ENCODE data around the gene NEU1. TPM values are rescaled to one million over a fixed set of nuclear protein-coding genes. Genes with fewer than 3 reads are reported as not detected.

Gene NEU1
- total RNA-seq, 1 experiment from 2014 or later, result 15.1 TPM

GRCh38 chr6:31865205-31866118, 2.8 kb upstream of the NEU1 start:
- H2AFZ ChIP-seq (ENCODE audit: low read depth, low read length, poor library complexity, severe bottlenecking), result no peak overlapping the region
- no peak for ATAC-seq
- intact Hi-C loops (cut with micrococcal nuclease), result no loop called here

More at GRCh38 chr6:31865205-31866118, 2.8 kb upstream of the NEU1 start:
- peak overlapping the region; percentile 95; the same call in 1 of the 2 replicates for H3K4me2 ChIP-seq (ENCODE audit: low read length)
- ChIA-PET RAD21 (ENCODE audit: low non-redundant PET in 1 of 2, low total read pairs in 2 of 2, uncharacterized antibody in 2 of 2, unreplicated experiment in 2 of 2) (no interaction called here), CTCF (no interaction called here), POLR2A (no interaction called here)
- DNase-seq (ENCODE audit: low read depth, low spot score), result no peak
- H3K36me3 ChIP-seq (ENCODE audit: control insufficient read depth in 1 of 2, insufficient read depth in 2 of 2, low read length in 2 of 2), result no peaks in the 10 kb centered on the region
- TF ChIP-seq POLR2AphosphoS5 (IDR thresholded peaks at IDR 0.05; ENCODE audit: low read depth, low read length) (no peak), MAX (IDR thresholded peaks at IDR 0.05) (no peak), EZH2 (IDR thresholded peaks at IDR 0.05) (no peak), SRF (IDR thresholded peaks at IDR 0.05; ENCODE audit: low read depth) (no peak), CBX3 (IDR thresholded peaks at IDR 0.05; ENCODE audit: low read depth) (no peak), ZFX (IDR thresholded peaks at IDR 0.05) (no peak), YY1 (IDR thresholded peaks at IDR 0.05; ENCODE audit: extremely low read depth, insufficient replicate concordance, low read depth, low read length) (no peak), RAD21 (IDR thresholded peaks at IDR 0.05; ENCODE audit: low read depth) (no peak), ELF1 (IDR thresholded peaks at IDR 0.05; ENCODE audit: borderline replicate concordance, low read depth) (no peak), CEBPB (IDR thresholded peaks at IDR 0.05; ENCODE audit: low read depth) (no peak), REST (IDR thresholded peaks at IDR 0.05; ENCODE audit: low read depth) (no peak)
- no peaks in the 10 kb centered on the region for H3K79me2 ChIP-seq (ENCODE audit: insufficient read depth, low read length)
- no peaks in the 10 kb centered on the region for H3K27me3 ChIP-seq (ENCODE audit: insufficient read depth, low read length)
- BruUV-seq (replicated peaks), result no TSS peak
- peaks cover 0 to 34% of the 10 kb centered on the region in 2 experiments; a peak in 3 of 4 replicates for H3K4me1 ChIP-seq (ENCODE audit: control insufficient read depth in 1 of 2, insufficient read depth in 2 of 2, low read length in 2 of 2)
- H3K9me2 ChIP-seq (ENCODE audit: insufficient read depth), result no peaks in the 10 kb centered on the region
- no peak overlapping the region for H3K27ac ChIP-seq (ENCODE audit: low read depth, low read length)
- no peaks in the 10 kb centered on the region for H4K20me1 ChIP-seq (ENCODE audit: insufficient read depth)
- no peaks in the 10 kb centered on the region for H3K9me3 ChIP-seq (ENCODE audit: control insufficient read depth in 1 of 2, insufficient read depth in 1 of 2, low read depth in 1 of 2, low read length in 2 of 2)
- H3K9ac ChIP-seq (ENCODE audit: low read length), result no peak overlapping the region
- no peak overlapping the region for H3K4me3 ChIP-seq (replicated peaks in 1 of 2; ENCODE audit: low read depth in 1 of 2, low read length in 2 of 2)

Measured in HCT116 (cell line).